Activated gamma-delta T cell treated with Interleukin-2 at 50 U/mL for 16 hours (primary cell): ENCODE measurements around the gene ULK4.
"Not testable (repeated sequence)": the region's sequence is repeated elsewhere in the genome, so short reads cannot be mapped to it uniquely, and the experiment has no call there.

Experiments
- DNase-seq: peaks from one replicate; pipeline ENCODE4 v3.0.0-alpha.2; 2020

Gene ULK4

GRCh38 chr3:41683666-41684350, 278.1 kb downstream of the ULK4 start:
- no peak for DNase-seq

- no peak for DNase-seq
Observed at GRCh38 chr3:41682996-41683395, 278.9 kb downstream of the ULK4 start.

DNA sequence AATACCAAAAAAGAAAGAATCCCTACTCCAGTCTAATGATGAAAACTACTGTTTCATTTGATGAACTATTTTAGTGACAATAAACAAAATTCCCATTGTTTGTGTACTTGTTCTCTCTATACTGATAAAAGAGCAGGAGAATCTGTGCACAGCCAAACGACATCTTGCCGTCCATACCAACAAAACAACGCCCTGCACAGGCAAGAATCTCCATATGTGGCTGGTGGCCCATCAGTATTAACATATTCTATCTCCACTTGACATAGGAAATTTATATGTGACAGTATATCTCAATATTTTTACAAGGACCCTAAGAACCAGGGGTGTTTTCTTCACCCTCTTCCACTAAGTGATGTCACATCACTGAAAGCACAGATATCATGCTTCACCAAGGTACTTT, 279.5 kb downstream of the ULK4 start:
- no peak for DNase-seq

DNA sequence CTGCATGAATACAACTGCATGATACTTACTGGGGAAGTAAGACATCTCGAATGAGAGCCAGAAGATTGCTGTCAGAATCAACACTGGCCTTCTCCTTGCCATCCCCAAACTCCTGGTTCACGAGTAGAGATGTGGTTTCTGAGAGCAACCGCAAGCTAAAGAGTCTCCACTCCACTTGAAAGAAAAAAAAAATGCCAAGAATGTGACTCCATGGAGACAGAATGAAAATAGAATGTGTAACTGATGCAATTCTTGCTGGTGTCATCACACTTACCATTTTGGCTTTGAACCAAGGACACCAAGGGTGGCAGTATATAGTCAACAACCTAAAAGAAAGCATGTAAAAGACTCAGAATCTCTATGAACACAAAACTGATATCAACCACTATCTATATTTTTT, 280.4 kb downstream of the ULK4 start:
- DNase-seq: no peak

GRCh38 chr3:41679374-41679773, 282.5 kb downstream of the ULK4 start:
- DNase-seq: no peak

GRCh38 chr3:41675102-41675501, 286.8 kb downstream of the ULK4 start:
- DNase-seq: not testable (repeated sequence)

GRCh38 chr3:41674449-41674848, 287.5 kb downstream of the ULK4 start:
- DNase-seq: no peak

GRCh38 chr3:41673650-41674049, 288.3 kb downstream of the ULK4 start:
- DNase-seq: no peak

DNA sequence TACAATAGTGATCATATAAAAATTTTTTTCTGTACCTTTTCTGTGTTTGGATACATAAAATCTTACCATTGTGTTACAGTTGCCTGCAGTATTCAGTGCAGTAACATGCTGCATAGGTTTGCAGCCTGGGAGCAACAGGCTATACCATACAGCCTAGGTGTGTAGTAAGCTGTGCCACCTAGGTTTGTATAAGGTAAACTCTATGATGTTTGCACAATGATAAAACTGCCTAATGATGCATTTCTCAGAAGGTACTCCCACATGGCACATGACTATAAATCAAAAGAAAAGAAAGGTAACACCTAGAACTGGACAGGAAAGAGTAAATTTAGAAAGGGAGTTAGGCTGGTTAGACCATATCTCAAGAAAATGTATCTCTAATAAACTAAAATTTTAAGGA, 293.5 kb downstream of the ULK4 start:
- DNase-seq: no peak

DNA sequence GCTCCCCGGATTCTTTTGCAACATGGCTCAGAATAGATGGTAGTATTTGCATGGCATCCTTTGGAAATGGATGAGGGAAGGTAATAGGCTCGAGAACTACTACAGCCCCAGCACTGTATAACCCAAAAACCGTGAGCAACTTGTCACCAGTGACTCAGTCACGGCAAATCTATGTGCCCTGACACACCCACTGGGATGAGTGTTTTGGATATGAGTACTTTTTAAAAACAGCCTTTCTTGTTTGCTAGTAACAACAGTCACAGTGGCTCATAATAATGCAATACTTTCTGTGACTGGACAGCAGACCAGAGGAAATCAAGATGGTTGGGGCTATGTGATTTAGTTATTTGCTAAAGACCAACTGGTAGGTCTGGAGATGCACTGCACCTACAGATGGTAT, 299.6 kb downstream of the ULK4 start:
- DNase-seq: no peak

DNA sequence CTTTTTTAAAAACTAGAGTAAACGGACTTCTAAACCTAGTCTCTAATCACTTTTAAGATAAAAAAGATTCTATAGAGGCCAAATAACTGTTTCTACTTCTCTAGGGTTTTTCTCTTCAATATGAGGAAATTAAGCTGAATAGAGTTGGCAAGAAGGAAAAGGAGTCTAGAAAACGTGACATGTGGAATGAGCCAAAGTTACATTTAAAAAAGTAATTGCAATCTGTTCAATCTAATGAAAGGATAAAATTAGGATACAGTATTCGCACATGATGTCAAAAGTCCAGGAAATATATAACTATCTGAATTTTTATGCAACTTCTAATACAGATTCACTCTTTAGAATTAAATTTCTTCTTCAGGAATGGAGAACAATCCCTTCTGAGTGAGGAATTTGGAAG, 300.1 kb downstream of the ULK4 start:
- no peak for DNase-seq

- no peak for DNase-seq
Observed at GRCh38 chr3:41660510-41660909, 301.4 kb downstream of the ULK4 start.

DNA sequence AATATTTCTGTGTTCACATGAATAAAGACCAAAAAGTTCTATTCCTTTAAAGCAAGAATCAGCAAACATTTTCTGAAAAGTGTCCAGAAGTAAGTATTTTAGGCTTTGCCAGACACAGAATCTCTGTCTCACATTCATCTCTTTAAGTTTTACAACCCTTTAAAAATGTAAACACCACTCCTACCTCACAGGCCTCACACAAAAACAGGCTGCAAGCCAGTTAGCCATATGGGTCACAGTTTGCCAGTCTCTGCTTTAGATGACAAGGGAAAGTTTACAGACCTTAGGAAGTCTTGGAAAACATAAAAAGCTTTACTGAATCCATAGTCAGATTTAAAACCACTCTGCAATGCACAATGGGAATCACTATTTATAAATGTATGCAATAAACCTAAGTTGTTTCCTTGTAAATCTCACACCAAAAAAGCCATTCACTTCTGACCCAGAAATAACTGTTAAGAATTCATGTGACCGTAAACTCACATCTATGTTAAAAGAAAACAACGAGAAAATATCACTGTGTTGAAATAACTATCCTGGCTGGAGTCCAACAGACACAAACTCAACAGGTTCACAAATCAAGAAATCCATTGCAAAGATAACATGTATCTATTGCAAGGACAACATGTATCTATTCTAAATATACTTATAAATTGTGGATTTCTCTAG, 308.2 kb downstream of the ULK4 start:
- DNase-seq: no peak

DNA sequence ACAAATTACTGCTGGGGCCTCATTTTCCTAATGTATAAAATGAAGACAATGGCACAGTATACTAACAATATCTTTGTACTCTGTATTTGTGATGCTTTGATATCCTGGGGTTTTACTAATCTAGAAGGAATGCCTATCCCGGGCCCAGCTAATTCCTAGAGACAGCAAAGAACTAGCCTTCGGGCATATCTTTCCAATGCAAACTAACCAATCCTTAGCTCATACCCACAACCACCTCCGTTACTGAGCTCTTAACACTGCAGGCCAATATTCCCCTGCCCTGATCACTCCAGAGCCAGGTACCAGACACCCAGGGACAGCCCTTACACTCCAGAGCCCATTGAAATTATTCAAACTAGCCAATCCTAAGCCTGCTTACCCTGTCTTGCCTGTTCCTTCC, 309.0 kb downstream of the ULK4 start:
- DNase-seq: no peak

DNA sequence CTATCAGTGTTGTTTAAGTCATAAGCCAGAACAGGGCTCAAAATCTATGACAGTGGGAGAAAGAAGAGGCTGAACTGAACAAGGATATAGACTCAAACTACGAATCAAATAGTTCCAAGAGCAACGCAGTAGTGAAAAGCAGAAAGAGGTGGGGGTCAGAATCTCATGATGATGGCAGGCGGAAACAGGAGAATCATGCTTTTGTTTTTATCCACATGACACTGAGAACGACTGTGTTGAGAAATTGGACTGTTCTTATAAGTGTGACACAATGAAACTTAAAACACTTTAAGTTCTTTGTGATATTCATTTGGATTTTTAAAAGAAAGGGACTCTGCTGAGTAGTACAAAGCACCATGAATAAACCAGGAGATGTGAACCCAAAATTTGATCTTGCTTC, 309.4 kb downstream of the ULK4 start:
- no peak for DNase-seq

DNA sequence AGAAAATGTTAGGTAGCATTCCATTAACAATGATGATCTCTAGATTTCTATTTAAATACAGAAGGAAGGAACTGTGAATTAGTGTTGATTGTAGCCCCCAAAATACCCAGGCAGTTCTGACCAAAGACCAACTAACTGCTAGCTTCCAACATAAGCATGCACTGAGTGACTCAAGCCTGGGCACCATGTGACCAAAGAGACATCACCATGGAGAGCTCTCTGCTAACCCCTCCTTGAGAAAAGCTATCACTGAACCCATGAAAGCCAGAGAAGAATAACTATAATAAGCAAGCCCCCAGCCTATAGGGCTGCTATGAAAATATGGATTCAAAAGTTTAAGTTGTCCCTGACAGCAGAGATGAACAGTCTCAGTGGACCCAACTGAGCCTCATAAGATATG, 310.2 kb downstream of the ULK4 start:
- DNase-seq: no peak

- DNase-seq: no peak
Observed at GRCh38 chr3:41650406-41650805, 311.5 kb downstream of the ULK4 start.

DNA sequence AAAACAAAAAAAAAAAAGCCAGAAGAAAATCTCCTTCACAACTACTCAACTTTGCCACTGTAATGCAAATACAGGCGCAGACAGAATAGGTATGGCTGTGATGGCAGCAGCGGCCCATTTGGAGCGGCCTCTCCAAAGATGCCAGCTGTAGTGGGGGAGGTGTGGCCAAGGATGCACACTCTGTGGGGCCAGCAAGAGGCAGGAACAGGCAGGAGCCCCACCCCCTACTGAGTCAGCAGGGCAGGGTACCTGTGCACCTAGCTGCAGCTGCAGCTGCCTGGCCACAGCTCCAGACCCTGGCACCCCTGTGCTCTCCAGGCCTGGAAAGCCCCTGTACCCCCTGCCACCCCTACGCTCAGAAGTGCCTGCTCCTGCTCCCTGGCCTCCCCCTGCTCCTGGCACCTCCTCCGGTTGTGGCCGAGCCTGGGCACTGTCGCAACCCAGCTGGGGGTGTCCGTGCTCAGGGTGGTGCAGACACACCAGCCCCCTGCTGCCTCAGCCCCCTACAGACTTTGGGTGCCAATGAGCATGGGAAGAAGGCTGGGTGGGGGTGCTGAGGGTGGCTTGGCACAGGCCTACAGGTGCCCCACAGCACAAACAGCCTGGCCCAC, 312.7 kb downstream of the ULK4 start:
- no peak for DNase-seq

DNA sequence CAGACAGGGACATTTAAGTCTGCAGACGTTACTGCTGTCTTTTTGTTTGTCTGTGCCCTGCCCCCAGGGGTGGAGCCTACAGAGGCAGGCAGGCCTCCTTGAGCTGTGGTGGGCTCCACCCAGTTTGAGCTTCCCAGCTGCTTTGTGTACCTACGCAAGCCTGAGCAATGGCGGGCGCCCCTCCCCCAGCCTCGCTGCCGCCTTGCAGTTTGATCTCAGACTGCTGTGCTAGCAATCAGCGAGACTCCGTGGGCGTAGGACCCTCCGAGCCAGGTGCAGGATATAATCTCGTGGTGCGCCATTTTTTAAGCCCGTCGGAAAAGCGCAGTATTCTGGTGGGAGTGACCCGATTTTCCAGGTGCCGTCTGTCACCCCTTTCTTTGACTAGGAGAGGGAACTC, 314.2 kb downstream of the ULK4 start:
- DNase-seq: not testable (repeated sequence)

DNA sequence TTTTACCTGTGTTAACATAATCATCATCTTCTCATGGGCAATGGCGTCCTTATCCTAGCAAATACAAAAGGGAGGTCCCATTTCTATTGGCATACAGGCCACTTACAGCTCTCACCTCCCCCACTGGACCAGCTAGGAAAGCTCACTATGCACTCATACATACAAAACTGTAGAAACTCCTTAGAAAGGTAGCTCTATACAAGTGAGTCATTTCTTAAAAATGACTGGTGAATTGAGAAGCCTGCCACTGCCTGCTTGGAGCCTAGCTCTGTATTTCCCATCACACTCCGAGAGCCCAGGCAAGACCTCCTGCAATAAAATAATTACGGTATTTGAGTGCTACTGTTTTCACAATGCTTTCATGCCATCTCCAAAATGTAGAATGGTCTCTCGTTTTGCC, 321.8 kb downstream of the ULK4 start:
- no peak for DNase-seq

- DNase-seq: no peak
Observed at GRCh38 chr3:41638381-41638780, 323.5 kb downstream of the ULK4 start.

DNA sequence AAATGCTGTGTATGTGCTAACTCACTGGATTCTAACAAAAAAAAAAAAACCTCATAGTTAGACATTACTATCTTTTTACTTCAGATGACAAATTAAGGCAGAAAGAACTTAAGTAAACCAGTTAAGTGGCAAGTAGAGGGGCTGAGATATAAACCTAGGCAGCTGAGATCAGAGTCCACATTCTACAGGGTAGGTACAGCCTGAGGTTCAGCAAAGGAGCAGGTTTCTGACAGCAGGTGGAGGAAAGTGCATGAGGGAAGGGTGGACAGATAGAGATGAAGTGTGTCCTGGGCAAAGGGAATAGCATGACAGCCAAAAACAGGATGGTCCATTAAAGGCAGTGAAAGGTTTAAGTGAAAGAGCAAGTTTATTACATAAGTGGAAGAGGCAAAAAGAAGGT, 329.2 kb downstream of the ULK4 start:
- no peak for DNase-seq

DNA sequence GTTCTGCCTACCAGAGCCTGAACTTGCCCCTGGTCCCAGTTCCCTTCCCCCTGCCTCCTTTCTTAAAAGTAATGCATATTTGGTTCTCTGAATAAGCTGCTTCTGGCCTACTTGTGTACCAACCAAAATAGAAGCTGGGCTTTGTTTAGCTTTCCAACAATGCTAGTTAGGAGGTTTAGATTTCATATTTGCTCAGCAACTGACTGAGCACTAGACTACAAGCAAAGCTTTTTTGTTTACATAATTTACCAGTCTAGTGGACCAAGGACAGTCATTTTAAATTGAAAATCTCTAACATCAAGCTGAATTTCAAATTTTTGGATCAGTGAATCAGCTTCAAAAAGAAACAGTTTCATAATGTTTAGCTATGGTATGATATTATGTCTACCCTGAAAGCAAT, 331.2 kb downstream of the ULK4 start:
- no peak for DNase-seq

- DNase-seq: no peak
Observed at GRCh38 chr3:41629986-41630385, 331.9 kb downstream of the ULK4 start.

GRCh38 chr3:41629072-41629471, 332.8 kb downstream of the ULK4 start:
- DNase-seq: no peak
